LNCaP clone FGC (cell line): ENCODE measurements around the gene CHST3.
"Not testable (repeated sequence)": the region's sequence is repeated elsewhere in the genome, so short reads cannot be mapped to it uniquely, and the experiment has no call there.

Experiments used
- DNase-seq: peaks from one replicate; pipeline ENCODE4 v3.0.0-alpha.2; 2011; ENCODE audit warnings: low read depth
- H3K4me3 ChIP-seq: 2 replicates; pipeline ENCODE4 v1.5.1; 2011; ENCODE audit warnings: mild to moderate bottlenecking, low read depth, low read length, control low read depth
- TF ChIP-seq, protein P1 (sequence below): IDR thresholded peaks from 2 replicates; pipeline ENCODE4 v1.5.1; 2012; ENCODE audit warnings: mild to moderate bottlenecking; ENCODE audit not compliant: control insufficient read depth, insufficient read depth; ENCODE audit errors: extremely low read depth

Gene CHST3, protein sequence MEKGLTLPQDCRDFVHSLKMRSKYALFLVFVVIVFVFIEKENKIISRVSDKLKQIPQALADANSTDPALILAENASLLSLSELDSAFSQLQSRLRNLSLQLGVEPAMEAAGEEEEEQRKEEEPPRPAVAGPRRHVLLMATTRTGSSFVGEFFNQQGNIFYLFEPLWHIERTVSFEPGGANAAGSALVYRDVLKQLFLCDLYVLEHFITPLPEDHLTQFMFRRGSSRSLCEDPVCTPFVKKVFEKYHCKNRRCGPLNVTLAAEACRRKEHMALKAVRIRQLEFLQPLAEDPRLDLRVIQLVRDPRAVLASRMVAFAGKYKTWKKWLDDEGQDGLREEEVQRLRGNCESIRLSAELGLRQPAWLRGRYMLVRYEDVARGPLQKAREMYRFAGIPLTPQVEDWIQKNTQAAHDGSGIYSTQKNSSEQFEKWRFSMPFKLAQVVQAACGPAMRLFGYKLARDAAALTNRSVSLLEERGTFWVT

DNA sequence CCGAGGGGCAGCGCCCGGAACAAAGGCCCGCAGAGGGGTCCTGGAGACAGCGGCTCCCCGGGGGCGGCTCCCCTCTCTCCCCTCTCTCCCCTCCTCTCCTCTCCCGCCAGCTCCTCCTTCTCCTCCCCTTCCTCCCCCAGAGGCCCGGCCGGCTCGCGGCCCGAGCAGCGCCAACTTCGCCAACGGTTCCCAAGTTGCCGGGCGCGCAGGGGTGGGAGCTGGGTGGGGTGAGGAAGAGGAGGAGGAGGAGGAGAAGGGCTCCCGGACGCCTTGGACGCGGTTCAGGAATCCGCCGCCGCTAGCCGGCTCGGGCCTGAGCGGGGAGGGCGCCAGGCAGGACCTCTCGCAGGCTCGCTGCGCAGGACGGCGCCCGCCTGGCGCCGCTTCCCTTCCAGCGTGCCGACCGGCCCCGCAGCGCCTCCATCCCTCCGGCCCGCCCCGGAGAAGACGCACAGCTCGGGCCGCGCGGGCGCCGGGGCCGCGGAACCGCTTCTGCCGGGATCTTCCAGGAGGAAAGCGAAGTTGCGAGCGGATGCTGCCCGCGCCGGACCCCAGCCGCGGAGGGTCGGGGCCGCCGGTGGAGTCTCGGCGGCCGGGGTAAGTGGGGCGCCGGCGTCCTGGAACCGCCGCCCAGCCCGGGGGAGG lies at the start of gene CHST3:
TSS of gene CHST3 (plus strand) at position 298 of the 645 bp plus-strand sequence. CDS start 41,448 bp downstream, outside the sequence.
- DNase-seq = no peak
- H3K4me3 ChIP-seq = peak within 1 kb of the TSS; percentile 51
- TF ChIP-seq, protein P1, sequence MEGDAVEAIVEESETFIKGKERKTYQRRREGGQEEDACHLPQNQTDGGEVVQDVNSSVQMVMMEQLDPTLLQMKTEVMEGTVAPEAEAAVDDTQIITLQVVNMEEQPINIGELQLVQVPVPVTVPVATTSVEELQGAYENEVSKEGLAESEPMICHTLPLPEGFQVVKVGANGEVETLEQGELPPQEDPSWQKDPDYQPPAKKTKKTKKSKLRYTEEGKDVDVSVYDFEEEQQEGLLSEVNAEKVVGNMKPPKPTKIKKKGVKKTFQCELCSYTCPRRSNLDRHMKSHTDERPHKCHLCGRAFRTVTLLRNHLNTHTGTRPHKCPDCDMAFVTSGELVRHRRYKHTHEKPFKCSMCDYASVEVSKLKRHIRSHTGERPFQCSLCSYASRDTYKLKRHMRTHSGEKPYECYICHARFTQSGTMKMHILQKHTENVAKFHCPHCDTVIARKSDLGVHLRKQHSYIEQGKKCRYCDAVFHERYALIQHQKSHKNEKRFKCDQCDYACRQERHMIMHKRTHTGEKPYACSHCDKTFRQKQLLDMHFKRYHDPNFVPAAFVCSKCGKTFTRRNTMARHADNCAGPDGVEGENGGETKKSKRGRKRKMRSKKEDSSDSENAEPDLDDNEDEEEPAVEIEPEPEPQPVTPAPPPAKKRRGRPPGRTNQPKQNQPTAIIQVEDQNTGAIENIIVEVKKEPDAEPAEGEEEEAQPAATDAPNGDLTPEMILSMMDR = 0 out of 2 replicates have a peak, but pooled peaks have one; percentile 7

DNA sequence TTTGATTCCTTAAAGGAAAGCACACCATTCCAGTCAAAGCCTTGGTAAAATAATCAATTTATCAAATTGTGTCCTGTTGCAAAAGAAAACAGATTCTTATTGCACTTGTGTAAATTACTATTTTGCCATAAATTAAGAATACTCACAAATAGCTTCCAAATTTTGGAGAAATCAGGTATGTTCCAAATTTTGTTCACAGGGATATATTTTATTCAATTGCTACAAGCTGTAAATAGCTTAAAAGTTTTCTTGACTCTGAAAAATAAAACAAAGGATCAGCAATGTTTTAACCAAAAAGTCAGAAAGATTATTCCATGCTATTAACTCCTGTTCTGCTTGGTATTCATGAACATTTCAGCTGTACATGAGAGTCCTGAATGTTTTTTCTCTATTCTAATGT lies 47.4 kb upstream of the CHST3 start:
- DNase-seq = no peak
- TF ChIP-seq, protein P1 = no peak

DNA sequence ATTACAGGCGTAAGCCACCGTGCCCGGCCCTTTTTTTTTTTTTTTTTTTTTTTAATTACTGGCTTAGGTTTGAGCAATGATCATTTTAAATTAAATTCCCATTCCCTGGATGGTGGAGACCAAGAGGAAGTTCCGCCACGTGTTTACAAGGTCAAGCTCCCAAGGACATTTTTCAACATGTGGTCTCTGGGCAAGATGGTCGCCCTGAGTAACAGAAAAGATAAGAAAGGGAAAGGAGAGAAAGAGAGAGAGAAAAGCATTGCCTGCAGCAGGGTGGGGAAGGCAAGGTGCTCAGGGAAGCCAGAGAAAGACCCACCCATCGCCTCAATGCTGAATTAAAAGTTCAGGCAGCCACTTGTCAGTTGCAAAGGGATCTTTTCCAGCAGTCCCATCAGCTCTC lies 45.2 kb upstream of the CHST3 start:
- H3K4me3 ChIP-seq = no peak overlapping the region
- TF ChIP-seq, protein P1 = no peak
- DNase-seq = no peak

More for the DNA sequence above, 47.4 kb upstream of the CHST3 start:
- H3K4me3 ChIP-seq = no peak overlapping the region

DNA sequence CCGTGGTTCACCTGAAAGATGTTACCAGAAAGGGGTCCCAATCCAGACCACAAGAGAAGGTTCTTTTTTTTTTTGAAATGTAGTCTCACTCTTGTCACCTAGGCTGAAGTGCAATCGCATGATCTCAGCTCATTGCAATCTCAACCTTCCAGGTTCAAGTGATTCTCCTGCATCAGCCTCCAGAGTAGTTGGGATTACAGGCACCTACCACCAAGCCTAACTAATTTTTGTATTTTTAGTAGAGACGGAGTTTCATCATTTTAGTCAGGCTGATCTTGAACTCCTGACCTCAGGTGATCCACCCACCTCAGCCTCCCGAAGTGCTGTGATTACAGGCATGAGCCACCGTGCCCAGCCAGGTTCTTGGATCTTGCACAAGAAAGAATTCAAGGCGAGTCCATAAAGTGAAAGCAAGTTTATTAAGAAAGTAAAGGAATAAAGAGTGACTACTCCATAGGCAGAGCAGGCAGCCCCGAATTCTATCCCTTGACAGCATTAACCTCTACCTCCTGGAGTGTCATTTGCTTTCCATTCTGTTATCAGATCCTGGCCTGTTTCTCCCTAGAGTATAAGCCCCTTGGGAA lies 44.1 kb upstream of the CHST3 start:
- not testable (repeated sequence) for H3K4me3 ChIP-seq, DNase-seq

DNA sequence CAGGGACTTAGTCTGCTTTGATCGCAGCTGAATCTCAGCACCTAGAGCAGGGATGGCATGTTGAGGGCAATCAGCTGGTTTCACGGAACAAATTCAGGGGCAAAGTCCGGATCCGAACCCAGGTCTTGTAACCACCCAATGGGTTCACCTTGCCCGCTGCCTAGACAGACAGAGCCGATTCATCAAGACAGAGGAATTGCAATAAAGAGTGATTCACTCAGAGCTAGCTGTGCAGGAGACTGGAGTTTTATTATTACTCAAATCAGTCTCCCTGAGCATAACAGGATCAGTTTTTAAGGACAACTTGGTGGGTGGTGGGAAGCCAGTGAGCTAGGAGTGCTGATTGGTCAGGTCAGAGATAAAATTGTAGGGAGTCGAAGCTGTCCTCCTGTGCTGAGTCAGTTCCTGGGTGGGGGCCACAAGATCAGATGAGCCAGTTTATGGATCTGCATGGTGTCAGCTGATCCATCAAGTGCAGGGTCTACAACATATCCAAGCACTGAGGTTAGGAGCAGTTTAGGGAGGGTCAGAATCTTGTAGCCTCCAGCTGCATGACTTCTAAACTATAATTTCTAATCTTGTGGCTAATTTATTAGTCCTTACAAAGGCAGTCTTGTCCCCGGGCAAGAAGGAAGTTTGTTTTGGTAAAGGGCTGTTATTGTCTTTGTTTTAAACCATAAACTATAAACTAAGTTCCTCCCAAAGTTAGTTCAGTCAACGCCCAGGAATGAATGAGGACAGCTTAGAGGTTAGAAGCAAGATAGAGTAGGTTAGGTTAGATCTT lies 43.5 kb upstream of the CHST3 start:
- no peak overlapping the region for H3K4me3 ChIP-seq
- no peak for DNase-seq
- TF ChIP-seq, protein P1 = no peak

DNA sequence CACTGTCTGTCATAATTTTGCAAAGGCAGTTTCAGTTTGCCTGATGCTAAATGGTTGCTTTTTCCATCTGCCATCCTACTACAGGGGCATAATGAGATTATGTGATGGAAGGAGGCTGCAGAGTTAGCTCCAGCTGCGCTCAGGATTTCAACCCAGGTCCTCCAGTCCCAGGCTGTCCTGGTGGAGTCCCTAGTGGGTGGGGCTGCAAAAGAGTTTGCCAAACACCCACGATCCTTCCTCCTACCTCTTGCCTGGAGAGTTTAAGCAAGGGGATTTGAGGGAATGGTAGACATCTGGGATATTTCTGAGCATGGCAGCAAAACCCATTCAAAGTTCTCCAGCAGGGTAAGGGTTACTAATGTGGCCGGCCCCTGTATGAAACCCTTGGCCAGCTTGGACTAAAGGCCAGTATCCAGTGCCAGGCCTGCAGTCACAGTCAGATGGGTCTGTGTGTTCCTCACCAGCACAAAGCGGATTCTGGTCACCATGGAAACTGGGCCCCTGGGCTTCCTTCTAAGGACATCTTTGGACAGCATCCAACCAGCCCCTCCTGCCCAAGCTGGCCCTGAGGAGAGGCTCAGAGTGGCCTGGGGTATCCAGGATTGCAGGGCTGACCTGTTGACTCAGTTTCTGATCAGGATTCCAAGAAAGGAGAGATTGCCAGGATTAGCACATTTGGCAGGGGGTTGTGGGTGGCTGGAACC lies 42.7 kb upstream of the CHST3 start:
- no peak for DNase-seq
- TF ChIP-seq, protein P1 = no peak
- no peak overlapping the region for H3K4me3 ChIP-seq
